ENCODE results near the gene NT5C1B. TPM values are rescaled to one million over a fixed set of nuclear protein-coding genes. Genes with fewer than 3 reads are reported as not detected.

The NT5C1B gene
- total RNA-seq, 1 donor from 2014 or later, result not detected

DNA sequence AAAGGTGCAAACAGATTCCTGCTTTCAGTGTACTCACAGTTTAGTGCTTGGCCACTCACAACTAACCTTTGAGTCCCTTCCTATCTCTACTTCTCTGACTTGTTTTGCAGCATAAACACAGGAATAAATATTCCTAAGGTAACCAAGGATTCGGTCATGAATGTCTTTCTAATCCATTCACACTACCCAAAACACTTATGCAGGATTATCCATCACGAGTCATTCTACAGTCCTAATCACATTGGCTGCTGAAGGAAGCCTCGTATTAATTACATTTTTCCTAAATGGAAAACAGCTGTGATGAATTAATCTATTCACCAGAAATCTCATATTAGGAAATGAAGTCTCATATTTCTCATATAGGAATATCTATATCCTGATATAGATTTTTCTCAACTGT, 45.2 kb downstream of the NT5C1B start:
- Mint-ChIP-seq H3K4me3 (ENCODE audit: unreplicated experiment) (no peak overlapping the region), H3K27ac (ENCODE audit: unreplicated experiment) (no peak overlapping the region), H3K36me3 (ENCODE audit: low read depth) (no peaks in the 10 kb centered on the region), H3K9me3 (ENCODE audit: low read depth) (peaks cover 10% of the 10 kb centered on the region), H3K27me3 (ENCODE audit: low read depth) (no peaks in the 10 kb centered on the region), H3K4me1 (ENCODE audit: low read depth) (peaks cover 7% of the 10 kb centered on the region)
- TF ChIP-seq, protein P1, sequence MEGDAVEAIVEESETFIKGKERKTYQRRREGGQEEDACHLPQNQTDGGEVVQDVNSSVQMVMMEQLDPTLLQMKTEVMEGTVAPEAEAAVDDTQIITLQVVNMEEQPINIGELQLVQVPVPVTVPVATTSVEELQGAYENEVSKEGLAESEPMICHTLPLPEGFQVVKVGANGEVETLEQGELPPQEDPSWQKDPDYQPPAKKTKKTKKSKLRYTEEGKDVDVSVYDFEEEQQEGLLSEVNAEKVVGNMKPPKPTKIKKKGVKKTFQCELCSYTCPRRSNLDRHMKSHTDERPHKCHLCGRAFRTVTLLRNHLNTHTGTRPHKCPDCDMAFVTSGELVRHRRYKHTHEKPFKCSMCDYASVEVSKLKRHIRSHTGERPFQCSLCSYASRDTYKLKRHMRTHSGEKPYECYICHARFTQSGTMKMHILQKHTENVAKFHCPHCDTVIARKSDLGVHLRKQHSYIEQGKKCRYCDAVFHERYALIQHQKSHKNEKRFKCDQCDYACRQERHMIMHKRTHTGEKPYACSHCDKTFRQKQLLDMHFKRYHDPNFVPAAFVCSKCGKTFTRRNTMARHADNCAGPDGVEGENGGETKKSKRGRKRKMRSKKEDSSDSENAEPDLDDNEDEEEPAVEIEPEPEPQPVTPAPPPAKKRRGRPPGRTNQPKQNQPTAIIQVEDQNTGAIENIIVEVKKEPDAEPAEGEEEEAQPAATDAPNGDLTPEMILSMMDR (IDR thresholded peaks at IDR 0.05), result no peak
- no peak for DNase-seq (ENCODE audit: low spot score)

- no peak overlapping the region for H3K4me3 Mint-ChIP-seq (ENCODE audit: unreplicated experiment)
- H3K4me1 Mint-ChIP-seq (ENCODE audit: low read depth), result peaks cover 8% of the 10 kb centered on the region
- TF ChIP-seq, protein P1 (IDR thresholded peaks at IDR 0.05), result no peak
- no peak for DNase-seq (ENCODE audit: low spot score)
- peaks cover 10% of the 10 kb centered on the region for H3K9me3 Mint-ChIP-seq (ENCODE audit: low read depth)
- no peaks in the 10 kb centered on the region for H3K27me3 Mint-ChIP-seq (ENCODE audit: low read depth)
- no peaks in the 10 kb centered on the region for H3K36me3 Mint-ChIP-seq (ENCODE audit: low read depth)
- no peak overlapping the region for H3K27ac Mint-ChIP-seq (ENCODE audit: unreplicated experiment)
Observed at GRCh38 chr2:18540872-18541271, 48.5 kb downstream of the NT5C1B start.

- H3K4me3 Mint-ChIP-seq (ENCODE audit: unreplicated experiment), result no peak overlapping the region
- H3K27me3 Mint-ChIP-seq (ENCODE audit: low read depth), result no peaks in the 10 kb centered on the region
- DNase-seq (ENCODE audit: low spot score), result no peak
- H3K4me1 Mint-ChIP-seq (ENCODE audit: low read depth), result peaks cover 9% of the 10 kb centered on the region
- TF ChIP-seq, protein P1 (IDR thresholded peaks at IDR 0.05), result no peak
- H3K27ac Mint-ChIP-seq (ENCODE audit: unreplicated experiment), result no peak overlapping the region
- H3K36me3 Mint-ChIP-seq (ENCODE audit: low read depth), result no peaks in the 10 kb centered on the region
- H3K9me3 Mint-ChIP-seq (ENCODE audit: low read depth), result peaks cover 8% of the 10 kb centered on the region
Observed at GRCh38 chr2:18536697-18537096, 52.7 kb downstream of the NT5C1B start.

GRCh38 chr2:18536100-18536499, 53.3 kb downstream of the NT5C1B start:
- no peaks in the 10 kb centered on the region for H3K27me3 Mint-ChIP-seq (ENCODE audit: low read depth)
- no peak overlapping the region for H3K4me3 Mint-ChIP-seq (ENCODE audit: unreplicated experiment)
- peaks cover 5% of the 10 kb centered on the region for H3K9me3 Mint-ChIP-seq (ENCODE audit: low read depth)
- no peaks in the 10 kb centered on the region for H3K36me3 Mint-ChIP-seq (ENCODE audit: low read depth)
- H3K27ac Mint-ChIP-seq (ENCODE audit: unreplicated experiment), result no peak overlapping the region
- peaks cover 9% of the 10 kb centered on the region for H3K4me1 Mint-ChIP-seq (ENCODE audit: low read depth)
- no peak for DNase-seq (ENCODE audit: low spot score)
- TF ChIP-seq, protein P1 (IDR thresholded peaks at IDR 0.05), result no peak

DNA sequence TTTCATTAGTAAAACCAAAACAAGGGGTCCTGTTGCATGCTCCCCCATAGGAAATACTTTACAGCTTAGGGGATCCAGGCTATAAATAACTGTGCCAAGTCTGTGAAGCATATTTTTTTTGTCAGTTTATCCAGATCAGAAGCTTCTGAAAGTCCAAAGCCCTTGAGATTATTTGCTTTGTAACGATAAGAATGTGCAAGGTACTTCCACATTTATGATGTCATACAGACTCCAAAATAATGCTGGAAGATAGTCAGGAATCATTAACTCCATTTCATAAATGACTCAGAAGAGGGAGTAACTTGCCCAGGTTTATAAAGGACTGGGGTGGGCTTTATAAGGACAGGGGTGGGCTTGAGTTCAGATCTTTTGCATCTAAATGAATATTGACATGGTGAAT, 58.2 kb downstream of the NT5C1B start:
- no peaks in the 10 kb centered on the region for H3K27me3 Mint-ChIP-seq (ENCODE audit: low read depth)
- H3K4me3 Mint-ChIP-seq (ENCODE audit: unreplicated experiment), result no peak overlapping the region

More for the DNA sequence above, 58.2 kb downstream of the NT5C1B start:
- Mint-ChIP-seq H3K4me1 (ENCODE audit: low read depth) (peaks cover 6% of the 10 kb centered on the region), H3K9me3 (ENCODE audit: low read depth) (no peaks in the 10 kb centered on the region), H3K27ac (ENCODE audit: unreplicated experiment) (no peak overlapping the region), H3K36me3 (ENCODE audit: low read depth) (no peaks in the 10 kb centered on the region)
- TF ChIP-seq, protein P1 (IDR thresholded peaks at IDR 0.05), result no peak
- no peak for DNase-seq (ENCODE audit: low spot score)

All from chondrocyte (in vitro differentiated cells).